ENCODE data around the gene WNT3. TPM values are rescaled to one million over a fixed set of nuclear protein-coding genes. Genes with fewer than 3 reads are reported as not detected.

The WNT3 gene
- 2.2 TPM for total RNA-seq
- long read RNA-seq, partial matches to known transcripts: 2 of 6 reads
- long read RNA-seq, other reads (novel, unspliced or antisense): 4 of 6 reads

- TF ChIP-seq CTCF (IDR thresholded peaks at IDR 0.05): no peak
- DNase-seq (peak; percentile 51), ATAC-seq (peak; percentile 6 to 39)
- Histone ChIP-seq H3K4me1 (peaks cover 20% of the 10 kb centered on the region), H3K27me3 (ENCODE audit: low read depth) (peaks cover 87% of the 10 kb centered on the region), H3K27ac (no peak within 1 kb of the TSS), H3K4me3 (peak within 1 kb of the TSS; percentile 51), H3K9me3 (no peaks in the 10 kb centered on the region), H3K36me3 (no peaks in the 10 kb centered on the region)
- intact Hi-C loops (cut with DNase I): no loop called here
These were observed at the start of gene WNT3 for GRCh38 chr17:46818316-46818928. WNT3 (minus strand) TSS chr17:46818692; CDS start chr17:46818597, 95 bp downstream.

- no peak overlapping the region for H3K4me3 ChIP-seq
- no peaks in the 10 kb centered on the region for H3K4me1 ChIP-seq
- ATAC-seq (no peak), DNase-seq (no peak)
- no peaks in the 10 kb centered on the region for H3K36me3 ChIP-seq
- no peak for TF ChIP-seq CTCF (IDR thresholded peaks at IDR 0.05)
- intact Hi-C loops (cut with DNase I): no loop called here
- H3K9me3 ChIP-seq: no peaks in the 10 kb centered on the region
- no peak overlapping the region for H3K27ac ChIP-seq
- H3K27me3 ChIP-seq (ENCODE audit: low read depth): peaks cover 9% of the 10 kb centered on the region
These were observed 48.3 kb upstream of the WNT3 start for GRCh38 chr17:46866747-46867146.

- intact Hi-C loops (cut with DNase I): no loop called here
- H3K36me3 ChIP-seq: no peaks in the 10 kb centered on the region
- DNase-seq (no peak), ATAC-seq (peak in 1 of 2 donors; percentile 19)
- no peaks in the 10 kb centered on the region for H3K4me1 ChIP-seq
- no peak overlapping the region for H3K27ac ChIP-seq
- no peak for TF ChIP-seq CTCF (IDR thresholded peaks at IDR 0.05)
- no peak overlapping the region for H3K4me3 ChIP-seq
- no peaks in the 10 kb centered on the region for H3K9me3 ChIP-seq
- H3K27me3 ChIP-seq (ENCODE audit: low read depth): peaks cover 9% of the 10 kb centered on the region
These were observed 47.8 kb upstream of the WNT3 start for GRCh38 chr17:46866325-46866724.

- H3K9me3 ChIP-seq: no peaks in the 10 kb centered on the region
- no peak for DNase-seq
- peaks cover 9% of the 10 kb centered on the region for H3K27me3 ChIP-seq (ENCODE audit: low read depth)
- H3K4me1 ChIP-seq: no peaks in the 10 kb centered on the region
- no peak for ATAC-seq
- intact Hi-C loops (cut with DNase I): no loop called here
- H3K27ac ChIP-seq: no peak overlapping the region
- H3K4me3 ChIP-seq: no peak overlapping the region
- no peaks in the 10 kb centered on the region for H3K36me3 ChIP-seq
- no peak for TF ChIP-seq CTCF (IDR thresholded peaks at IDR 0.05)
These were observed 46.6 kb upstream of the WNT3 start for GRCh38 chr17:46865100-46865499.

- TF ChIP-seq CTCF (IDR thresholded peaks at IDR 0.05): no peak
- Histone ChIP-seq H3K27ac (no peak overlapping the region), H3K36me3 (no peaks in the 10 kb centered on the region), H3K4me3 (no peak overlapping the region), H3K9me3 (no peaks in the 10 kb centered on the region), H3K27me3 (ENCODE audit: low read depth) (peaks cover 9% of the 10 kb centered on the region), H3K4me1 (no peaks in the 10 kb centered on the region)
- peak in 1 of 2 donors; percentile 34 for ATAC-seq
- intact Hi-C loops (cut with DNase I): no loop called here
- DNase-seq: no peak
These were observed 45.1 kb upstream of the WNT3 start for GRCh38 chr17:46863383-46864121.

All from lower lobe of right lung (tissue), 2 donors.